GM19463 (cell line): ENCODE measurements around the gene TPX2.

ENCODE experiments used
- ATAC-seq: cut with Tn5 transposase; IDR thresholded peaks from one replicate; pipeline ENCODE4 v1.9.1; 2021; ENCODE audit warnings: mild to moderate bottlenecking, moderate library complexity; ENCODE audit not compliant: unreplicated experiment

The TPX2 gene

DNA sequence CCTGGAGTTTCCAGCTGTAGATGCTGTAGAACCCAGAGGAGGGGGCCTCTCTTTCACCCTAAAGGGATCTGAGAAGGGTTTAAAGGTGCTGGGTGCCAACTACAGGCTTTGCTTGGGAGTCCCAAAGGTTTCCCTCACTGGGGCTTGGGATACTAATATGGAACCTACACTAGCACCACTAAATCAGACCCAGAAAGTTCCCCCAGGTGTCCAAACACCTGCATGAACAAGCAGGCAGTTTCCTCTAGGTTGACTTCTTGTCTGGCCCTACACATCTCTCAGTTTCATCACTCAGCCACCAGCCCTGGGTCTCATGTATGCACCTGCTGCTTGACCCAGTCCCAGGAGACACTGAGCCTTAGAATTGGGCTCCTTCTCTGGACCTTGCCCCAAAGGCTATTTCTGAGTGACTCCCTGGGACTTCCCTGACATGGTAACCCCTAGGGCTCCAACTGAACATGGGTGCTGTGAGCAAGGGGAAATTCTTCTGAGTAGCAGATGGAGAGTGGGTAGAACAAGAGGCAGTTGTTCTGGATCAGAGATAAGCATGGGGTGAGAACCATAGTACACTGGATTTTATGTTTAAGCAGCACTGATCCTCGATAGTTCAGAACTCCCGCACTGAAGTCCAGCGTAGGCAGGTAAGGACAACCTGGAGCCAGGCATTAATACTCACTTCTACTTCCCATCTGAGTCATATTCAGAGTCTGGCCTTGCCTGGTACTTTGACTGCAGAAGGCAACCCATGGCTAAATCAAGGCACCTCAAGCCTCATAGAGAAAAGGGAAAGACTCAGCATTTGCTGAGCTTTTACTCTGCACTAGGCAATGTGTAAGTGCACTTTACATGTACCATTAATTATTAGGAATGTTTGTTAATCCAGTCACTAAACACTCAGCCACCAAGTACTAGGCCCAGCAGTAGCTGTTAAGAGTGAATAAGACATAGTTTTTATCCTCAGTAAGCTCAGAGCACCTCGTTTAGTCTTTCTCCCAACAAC is 33.2 kb upstream of the TPX2 start:
- peak; percentile 93 for ATAC-seq

DNA sequence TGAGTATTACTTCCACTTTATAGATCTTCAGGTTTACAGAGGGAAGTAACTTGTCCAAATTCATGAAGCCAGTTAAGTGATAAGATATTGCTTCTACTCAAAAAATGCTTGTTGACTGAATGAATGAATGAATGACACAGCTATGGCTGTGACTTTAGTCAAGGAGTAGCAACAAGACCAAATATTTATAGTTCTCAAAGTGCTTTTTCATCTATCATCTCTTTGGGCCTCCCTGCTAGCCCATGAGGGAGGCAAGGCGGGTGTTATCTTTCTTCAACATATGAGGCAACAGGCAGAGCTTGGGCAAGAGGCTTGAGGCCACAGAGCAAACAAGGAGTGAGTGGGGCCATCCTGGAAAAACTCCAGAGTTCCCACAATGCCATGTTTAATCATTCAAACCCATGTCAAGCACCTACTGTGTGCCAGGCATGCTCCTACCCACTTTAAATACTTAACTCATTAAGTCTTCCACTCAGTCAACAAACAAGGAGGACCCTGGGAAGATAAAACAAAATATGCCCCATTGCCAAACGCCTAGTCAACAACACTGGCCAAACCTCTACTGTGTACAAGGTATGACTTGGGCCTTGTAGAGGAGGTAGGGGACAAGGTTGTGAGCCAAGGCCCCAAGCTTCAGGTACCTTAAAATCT is 32.4 kb upstream of the TPX2 start:
- no peak for ATAC-seq

DNA sequence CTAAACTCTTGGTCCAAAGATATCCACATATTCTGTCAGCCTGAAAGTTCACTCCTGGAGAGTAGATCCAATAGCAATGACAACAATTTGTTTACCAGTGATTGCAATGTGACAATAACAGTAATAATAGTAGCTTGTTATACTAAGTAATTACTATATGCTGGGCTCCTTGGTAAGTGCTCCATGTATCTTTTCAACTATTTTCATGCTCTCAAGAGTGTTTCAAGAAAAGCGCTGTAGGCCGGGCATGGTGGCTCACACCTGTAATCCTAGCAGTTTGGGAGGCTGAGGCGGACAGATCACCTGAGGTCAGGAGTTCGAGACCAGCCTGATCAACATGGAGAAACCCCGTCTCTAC is 31.9 kb upstream of the TPX2 start:
- ATAC-seq = no peak

DNA sequence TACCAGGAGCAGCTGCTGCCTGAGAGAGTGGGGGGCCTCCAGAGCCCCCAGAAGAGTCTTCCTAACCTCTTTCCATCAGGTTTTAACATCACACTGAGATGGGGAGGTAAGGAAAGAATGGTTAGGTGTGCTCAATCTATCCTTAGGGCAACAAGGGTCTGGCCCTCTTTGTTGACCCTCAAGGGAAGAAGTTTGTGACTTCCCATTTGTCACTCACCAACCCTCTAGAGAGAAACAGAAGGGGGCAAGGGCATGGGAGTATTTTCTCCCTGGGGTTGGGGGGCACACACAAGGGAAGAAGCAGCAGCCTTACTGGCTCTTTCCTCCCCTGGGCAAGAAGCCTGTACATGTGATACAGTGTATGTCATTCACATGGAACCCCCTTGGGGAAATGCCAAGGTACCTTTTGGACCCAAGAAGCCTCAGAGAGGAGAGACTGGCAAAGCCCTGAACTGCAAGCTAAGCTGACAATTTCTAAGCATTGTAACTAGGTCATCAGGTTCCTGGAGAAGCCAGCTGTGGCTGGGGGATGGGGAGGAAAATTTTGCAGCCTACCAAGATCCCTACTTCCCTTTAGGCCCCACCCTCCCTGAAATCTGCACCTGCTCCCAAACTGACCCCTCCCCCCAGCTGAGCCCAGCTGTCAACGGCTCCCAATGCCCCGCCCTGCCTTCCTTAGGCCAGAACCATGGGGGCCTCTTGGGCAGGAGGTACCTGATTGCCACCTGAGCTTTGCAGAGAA is 30.9 kb upstream of the TPX2 start:
- ATAC-seq = no peak

DNA sequence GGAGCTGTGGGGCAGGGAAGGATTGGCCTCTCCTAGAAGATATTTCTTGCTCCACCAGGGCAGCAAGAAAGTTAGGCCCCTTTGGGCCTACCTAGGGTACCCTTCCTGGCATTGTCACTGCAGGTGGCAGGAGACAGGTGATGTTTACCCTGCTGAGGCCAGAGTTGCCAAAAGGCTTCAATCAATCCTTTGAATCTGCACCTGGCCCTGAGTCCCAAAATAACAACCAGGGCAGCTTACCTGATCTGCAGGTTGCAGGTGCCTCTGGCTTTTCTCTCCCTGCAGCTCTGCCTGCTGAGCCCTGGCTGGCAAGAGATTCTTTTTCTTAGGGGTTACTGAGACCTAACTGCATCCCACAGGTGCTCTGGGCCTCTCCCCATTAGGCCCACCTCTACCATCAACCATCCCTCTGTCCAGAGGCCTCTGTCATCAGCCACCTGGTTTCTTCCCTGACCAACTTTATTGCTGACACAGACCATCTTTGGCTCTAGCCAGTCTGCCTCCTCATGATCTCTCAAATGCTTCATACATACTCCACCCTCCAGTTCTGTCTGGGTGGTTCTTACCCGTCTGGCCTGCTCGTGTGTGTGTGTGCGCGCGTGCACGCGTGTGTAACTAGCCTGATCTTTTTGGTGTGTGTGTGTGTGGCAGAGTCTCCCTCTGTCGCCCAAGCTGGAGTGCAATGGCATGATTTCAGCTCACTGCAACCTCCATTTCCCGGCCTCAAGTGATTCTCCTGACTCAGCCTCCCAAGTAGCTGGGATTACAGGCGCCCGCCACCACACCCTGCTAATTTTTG is 30.2 kb upstream of the TPX2 start:
- ATAC-seq = no peak

DNA sequence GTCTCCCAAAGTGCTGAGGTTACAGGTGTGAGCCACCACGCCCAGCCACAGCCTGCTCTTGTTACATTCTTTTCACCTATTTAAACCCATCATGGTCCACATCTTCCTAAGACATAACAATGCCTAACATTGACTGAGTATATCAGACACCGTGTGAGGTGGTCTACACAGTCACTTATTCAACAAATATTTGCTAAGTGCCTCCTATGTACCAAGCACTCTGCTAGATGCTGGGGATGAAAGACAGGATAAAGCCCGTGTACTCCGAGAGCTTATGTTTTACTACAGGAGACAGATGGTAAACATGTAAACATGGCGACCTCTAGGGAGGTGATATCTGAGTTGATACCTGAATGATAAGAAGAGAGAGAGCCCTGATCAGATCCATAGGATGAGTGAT is 29.2 kb upstream of the TPX2 start:
- no peak for ATAC-seq

DNA sequence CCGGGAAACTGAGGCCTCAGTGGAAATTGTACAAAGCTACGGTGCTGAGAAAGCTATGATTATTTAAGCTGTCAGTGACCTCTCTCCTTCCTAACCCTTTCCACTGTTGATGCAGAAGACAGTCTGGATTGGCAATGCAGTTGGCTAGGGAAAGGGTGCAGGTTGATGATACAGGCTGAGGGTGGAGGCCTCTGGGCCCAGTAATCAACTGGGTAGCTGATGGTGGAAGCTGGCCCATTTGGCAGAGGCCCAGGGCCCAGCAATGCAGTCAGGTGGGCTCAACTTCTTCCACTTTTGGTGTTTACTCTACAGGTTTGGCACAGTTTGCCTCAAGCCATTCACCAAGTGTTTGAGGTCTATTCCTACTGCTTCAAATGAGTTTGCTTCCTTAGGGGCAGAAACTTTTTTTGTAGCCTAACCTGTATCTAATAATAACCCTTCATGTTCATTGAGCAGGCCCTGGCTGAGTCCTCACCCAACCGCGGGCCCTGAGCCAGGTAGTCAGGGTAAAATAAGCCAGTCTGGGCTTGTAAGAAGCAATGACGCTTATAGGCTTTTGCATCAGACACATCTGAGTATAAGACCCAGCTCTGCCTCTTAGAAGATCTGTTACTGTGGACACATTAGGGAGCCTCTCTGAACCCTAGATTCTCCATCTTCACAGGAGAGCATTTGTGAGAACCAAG is 28.5 kb upstream of the TPX2 start:
- ATAC-seq = no peak

DNA sequence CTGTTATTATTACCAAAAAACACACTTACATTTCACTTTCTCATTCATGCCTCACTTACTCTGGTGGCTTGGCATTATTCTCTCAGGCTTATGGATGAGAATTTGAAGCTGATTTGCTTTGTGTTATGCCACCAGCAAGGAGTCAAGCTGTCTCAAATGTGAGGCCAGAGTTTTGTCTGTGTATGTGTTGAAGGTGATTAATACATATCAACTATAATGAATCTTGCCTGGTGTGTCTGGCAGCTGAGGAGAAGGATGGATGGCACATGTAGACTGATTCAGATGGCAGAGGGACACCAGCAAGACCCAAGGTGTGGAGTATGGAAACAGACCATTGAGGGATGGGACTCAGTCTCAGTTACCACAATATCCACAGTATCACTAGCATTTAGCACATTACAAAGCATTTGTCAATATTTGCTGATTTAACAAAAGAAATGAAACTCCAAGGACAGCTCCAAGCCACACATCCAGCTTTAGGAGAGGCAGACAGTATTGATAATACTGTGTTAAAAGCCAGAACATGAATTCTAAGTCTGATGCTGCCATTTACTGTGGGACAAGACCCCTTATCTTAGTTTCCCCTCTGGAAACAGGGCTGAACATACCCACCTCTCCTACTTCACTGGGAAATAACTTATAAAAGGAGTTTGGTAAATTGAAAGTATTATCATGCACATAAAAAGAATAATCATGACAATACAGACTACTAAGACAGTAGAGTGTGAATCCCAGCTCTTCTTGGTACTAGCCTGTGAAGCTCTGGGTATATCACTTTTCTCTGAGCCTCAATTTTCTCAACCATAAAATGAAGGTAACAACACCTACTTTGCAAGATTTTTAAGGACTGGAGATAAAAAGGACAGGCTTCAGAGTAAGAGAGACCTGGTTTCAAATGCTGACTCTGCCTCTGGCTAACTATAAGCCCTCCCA is 27.6 kb upstream of the TPX2 start:
- ATAC-seq = no peak

DNA sequence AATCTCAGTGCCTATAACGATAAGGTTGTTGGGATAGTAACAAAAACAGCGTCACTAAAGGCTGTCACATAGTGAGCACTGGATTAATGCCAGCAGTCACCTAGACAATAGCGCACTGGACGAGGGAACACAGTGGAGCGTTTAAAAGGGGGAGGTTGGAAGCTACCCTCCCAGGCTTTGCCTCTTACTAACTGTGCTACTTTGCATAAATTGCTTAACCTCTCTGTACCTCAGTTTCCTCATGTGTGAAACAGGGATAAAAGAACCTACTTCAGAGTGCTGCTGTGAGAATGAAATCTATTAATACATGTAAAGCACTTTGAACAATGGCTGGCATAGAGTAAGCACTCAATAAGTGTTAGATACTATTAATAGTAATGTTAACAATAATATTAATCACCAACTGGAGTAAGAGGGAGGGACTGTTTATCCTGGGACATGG is 27.0 kb upstream of the TPX2 start:
- ATAC-seq = no peak

DNA sequence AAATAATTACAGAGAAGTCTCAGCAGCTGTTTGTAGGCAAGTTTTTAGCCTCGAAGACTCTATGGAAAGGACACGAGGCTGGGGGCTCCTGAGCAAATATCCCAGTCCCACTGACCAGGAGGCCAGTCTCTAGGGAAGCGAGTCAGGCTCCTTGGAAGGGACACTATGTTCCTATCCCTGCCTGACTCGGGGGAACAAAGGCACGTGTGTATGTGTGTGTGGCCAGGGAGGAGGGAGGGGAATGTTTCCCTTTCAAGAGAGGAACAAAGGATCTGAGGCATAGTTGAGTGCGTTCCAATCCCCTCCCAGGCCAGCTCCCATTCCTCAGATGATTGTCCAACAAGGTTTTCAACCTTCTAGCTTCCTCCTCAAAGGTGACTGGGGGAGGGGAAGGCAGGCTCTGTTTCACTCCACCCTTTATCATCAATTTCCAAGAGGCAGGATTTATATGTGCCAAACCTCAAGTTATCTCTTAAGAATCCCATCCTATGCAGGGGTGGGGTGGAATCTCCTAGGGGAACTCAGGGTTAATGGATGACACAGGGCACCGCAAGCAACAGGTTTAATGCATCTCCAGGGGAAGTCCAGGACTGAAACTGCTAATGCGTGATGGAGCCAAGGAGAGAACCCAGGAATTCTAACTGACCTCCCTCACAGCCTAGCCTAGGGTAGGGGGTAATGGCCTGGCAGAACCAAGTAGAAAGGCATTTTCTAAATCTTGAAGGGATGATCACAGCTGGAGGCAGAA is 26.4 kb upstream of the TPX2 start:
- ATAC-seq = no peak

DNA sequence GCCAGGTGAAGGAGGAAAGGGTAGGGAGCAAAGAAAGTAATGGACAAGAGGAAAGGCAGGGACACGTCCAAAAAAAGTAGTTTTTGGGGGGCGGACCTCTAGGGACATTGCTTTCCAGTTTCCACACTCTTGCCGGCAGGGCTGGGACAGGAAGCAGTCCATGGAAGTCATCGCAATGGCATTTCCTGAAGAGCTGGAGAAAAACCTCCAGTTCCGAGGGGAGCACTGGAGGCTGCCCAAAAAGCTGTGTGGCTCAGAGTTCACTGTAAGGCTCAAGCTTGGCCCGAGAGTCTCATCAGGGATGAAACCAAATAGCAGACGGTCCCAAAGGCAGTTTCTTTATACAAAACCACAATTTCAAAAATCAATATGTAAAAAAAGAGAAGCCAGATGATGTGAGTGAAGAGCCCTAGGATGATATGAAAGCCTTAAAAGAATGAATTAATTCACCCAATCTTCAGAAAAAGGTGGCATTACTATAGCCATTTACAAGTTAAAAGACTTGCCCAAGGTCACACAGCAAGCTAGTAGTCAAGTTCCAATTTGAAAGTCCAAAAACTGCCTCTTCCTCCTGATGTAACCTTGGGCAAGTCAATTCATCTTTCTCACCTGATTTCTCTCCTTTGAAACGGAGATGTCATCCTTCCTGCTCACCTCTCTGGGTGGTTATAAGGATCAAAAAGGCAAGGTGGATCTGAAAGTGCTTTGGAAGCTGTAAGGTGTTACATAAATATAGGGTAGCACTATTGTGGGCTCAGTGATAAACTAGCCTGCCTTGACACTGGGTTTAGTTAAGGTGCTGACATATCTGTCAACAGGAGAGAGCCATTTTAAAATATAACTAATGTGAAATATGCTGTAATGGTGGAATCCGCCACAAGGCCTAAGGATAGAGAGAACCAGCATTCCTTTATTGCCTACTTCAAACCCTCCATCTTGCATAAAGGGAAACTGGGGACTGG is 25.5 kb upstream of the TPX2 start:
- no peak for ATAC-seq

DNA sequence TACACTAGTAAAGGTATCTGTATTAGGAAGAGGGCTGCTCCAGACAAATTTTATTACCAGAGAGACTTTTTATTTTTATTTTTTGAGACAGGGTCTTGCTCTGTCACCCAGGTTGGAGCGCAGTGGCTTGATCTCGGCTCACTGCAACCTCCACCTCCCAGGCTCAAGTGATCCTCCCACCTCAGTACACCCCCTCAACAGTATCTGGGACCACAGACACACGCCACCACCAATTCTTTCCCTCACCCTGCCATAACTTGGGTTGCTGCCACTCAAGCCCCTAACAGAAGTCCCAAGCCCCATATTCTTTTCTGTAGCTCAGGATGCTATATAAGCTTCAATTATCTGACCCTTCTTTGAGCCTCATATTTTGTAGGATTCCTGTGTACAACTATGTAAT is 23.3 kb upstream of the TPX2 start:
- ATAC-seq = no peak

DNA sequence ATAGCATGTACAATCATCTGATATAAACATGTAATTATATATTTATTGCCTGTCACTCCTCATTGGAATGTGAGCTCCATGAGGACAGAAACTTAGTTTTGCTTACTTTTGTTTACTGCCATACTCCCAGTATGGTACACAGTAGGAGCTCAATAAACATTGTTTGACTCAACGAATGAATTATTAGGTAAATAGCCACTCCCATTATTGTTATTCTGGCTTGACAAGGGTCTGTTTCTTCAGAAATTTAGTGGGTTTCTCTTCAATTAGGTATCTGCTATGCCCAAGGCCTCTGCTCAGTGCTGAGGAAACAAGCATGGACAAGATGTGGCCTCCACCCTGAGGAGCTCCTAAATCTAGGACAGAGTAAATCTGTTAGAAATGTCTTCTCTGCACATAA is 22.7 kb upstream of the TPX2 start:
- no peak for ATAC-seq

DNA sequence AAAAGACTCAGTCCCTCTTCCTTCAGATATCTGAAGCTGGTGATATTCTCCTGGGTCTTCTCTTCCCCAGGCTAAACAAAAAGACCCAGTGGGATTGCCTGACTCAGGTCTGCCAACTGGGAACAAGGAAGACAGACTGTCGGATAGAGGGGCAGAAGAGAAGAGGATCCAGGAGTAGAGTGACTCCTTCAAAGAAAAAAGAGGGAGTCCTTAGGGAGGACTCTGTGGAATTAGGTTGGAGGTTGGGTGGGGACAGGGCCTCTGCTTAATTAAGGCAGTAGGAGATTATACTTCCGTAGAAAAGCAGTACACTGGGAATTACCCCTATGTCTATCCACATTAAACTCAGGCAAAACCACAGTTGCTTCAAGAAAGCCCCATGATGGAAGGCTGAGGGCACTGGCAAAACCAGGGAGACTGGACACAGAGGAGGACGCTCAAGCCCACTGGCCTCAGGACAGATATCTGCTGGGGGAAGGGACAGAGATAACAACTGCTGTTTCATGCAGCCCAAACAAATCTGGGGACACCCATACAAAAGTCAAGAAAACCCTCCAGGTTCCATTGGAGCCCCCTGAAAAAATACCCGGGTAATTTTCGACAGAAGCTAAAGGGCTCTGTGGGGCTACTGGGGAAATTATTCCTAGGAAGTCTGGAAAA is 22.1 kb upstream of the TPX2 start:
- ATAC-seq = peak; percentile 19

DNA sequence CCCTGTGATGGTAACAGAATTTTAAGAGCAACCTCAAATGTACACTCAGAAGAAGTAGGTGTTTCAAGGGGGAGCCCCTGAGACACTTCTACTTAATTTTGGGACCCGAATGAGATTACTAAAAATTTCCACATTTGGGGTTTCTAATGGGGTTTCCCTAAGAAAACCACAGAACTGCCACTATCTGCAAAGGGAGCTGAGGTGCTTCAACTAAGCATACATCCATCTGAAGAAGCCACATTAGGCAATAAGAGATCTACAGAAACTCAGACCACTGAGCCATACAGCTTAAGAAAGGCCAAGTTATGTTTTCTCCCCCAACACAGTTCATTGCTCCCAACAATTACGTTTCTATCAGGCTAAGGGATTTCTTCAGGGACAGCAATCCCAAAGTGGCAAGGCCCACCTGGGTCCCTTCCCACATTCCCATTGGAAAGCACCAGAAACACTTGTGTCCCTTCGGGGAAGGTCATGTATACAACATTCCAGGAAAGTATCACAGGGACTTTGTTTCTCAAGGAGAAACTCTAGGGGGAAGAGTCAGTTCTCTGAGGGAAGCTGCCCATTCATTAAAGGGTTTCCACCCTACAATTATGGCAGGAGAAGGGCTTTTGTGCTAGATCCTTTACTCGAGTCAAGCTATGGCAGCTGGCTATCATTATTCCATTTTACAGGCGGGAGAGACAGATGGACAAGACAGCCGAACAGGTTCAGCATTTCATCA is 21.4 kb upstream of the TPX2 start:
- ATAC-seq = peak; percentile 49
